Measurements from ENCODE around the gene IL1R1. TPM values are rescaled to one million over a fixed set of nuclear protein-coding genes. Genes with fewer than 3 reads are reported as not detected.

Gene IL1R1
- 21.6 TPM for polyA plus RNA-seq
- long read RNA-seq, donor 1, full-length matches to known transcripts: 4 of 4 reads
- long read RNA-seq, donor 1, partial matches to known transcripts: 0 of 4 reads
- long read RNA-seq, donor 1, other reads (novel, unspliced or antisense): 0 of 4 reads
- long read RNA-seq, donor 2, full-length matches to known transcripts: 4 of 4 reads
- long read RNA-seq, donor 2, partial matches to known transcripts: 0 of 4 reads
- long read RNA-seq, donor 2, other reads (novel, unspliced or antisense): 0 of 4 reads
- long read RNA-seq, donor 3: 0 reads
- long read RNA-seq, donor 4: 0 reads
- long read RNA-seq, donor 5, full-length matches to known transcripts: 1 of 1 reads
- long read RNA-seq, donor 5, partial matches to known transcripts: 0 of 1 reads
- long read RNA-seq, donor 5, other reads (novel, unspliced or antisense): 0 of 1 reads
- long read RNA-seq, donor 6, full-length matches to known transcripts: 3 of 3 reads
- long read RNA-seq, donor 6, partial matches to known transcripts: 0 of 3 reads
- long read RNA-seq, donor 6, other reads (novel, unspliced or antisense): 0 of 3 reads
- long read RNA-seq, donor 7, full-length matches to known transcripts: 1 of 1 reads
- long read RNA-seq, donor 7, partial matches to known transcripts: 0 of 1 reads
- long read RNA-seq, donor 7, other reads (novel, unspliced or antisense): 0 of 1 reads
- long read RNA-seq, donor 8, full-length matches to known transcripts: 5 of 5 reads
- long read RNA-seq, donor 8, partial matches to known transcripts: 0 of 5 reads
- long read RNA-seq, donor 8, other reads (novel, unspliced or antisense): 0 of 5 reads
- long read RNA-seq, donor 9, full-length matches to known transcripts: 2 of 2 reads
- long read RNA-seq, donor 9, partial matches to known transcripts: 0 of 2 reads
- long read RNA-seq, donor 9, other reads (novel, unspliced or antisense): 0 of 2 reads
- long read RNA-seq, donor 10: 0 reads
- long read RNA-seq, donor 11, full-length matches to known transcripts: 1 of 1 reads
- long read RNA-seq, donor 11, partial matches to known transcripts: 0 of 1 reads
- long read RNA-seq, donor 11, other reads (novel, unspliced or antisense): 0 of 1 reads

- WGBS (ENCODE audit: insufficient coverage, low lambda C conversion rate): no CpG with 5 or more reads among the region's 65 CpGs
- Histone ChIP-seq H3K27ac (ENCODE audit: low read length) (peak within 1 kb of the TSS; percentile 65), H3K4me1 (ENCODE audit: control insufficient read depth, insufficient read depth, low read length) (peaks cover 11% of the 10 kb centered on the region), H3K4me3 (ENCODE audit: low read length) (peak within 1 kb of the TSS; percentile 55), H3K36me3 (ENCODE audit: control insufficient read depth, insufficient read depth, low read length) (no peaks in the 10 kb centered on the region), H3K27me3 (ENCODE audit: control insufficient read depth, insufficient read depth, low read length) (peaks cover 26% of the 10 kb centered on the region), H3K9me3 (ENCODE audit: control insufficient read depth, low read depth, low read length) (no peaks in the 10 kb centered on the region)
- DNase-seq: peak; percentile 65 to 73
Measured at GRCh38 chr2:102141970-102142828, at the start of gene IL1R1. TSS of gene IL1R1 (plus strand) at chr2:102142746. CDS start at chr2:102157725, 14,979 bp downstream.

- no CpG with 5 or more reads among the region's 13 CpGs for WGBS (ENCODE audit: insufficient coverage, low lambda C conversion rate)
- no peak for DNase-seq
- H3K4me1 ChIP-seq (ENCODE audit: control insufficient read depth, insufficient read depth, low read length): no peaks in the 10 kb centered on the region
- no peak overlapping the region for H3K4me3 ChIP-seq (ENCODE audit: low read length)
- peaks cover 2% of the 10 kb centered on the region for H3K9me3 ChIP-seq (ENCODE audit: control insufficient read depth, low read depth, low read length)
- no peak overlapping the region for H3K27ac ChIP-seq (ENCODE audit: low read length)
- H3K27me3 ChIP-seq (ENCODE audit: control insufficient read depth, insufficient read depth, low read length): no peaks in the 10 kb centered on the region
- H3K36me3 ChIP-seq (ENCODE audit: control insufficient read depth, insufficient read depth, low read length): no peaks in the 10 kb centered on the region
Measured at GRCh38 chr2:102093662-102094061, 48.9 kb upstream of the IL1R1 start.

- peaks cover 2% of the 10 kb centered on the region for H3K9me3 ChIP-seq (ENCODE audit: control insufficient read depth, low read depth, low read length)
- H3K27ac ChIP-seq (ENCODE audit: low read length): no peak overlapping the region
- H3K36me3 ChIP-seq (ENCODE audit: control insufficient read depth, insufficient read depth, low read length): no peaks in the 10 kb centered on the region
- DNase-seq: peak; percentile 70 to 80
- WGBS (ENCODE audit: insufficient coverage, low lambda C conversion rate): no CpG with 5 or more reads among the region's 4 CpGs
- no peak overlapping the region for H3K4me3 ChIP-seq (ENCODE audit: low read length)
- no peaks in the 10 kb centered on the region for H3K4me1 ChIP-seq (ENCODE audit: control insufficient read depth, insufficient read depth, low read length)
- no peaks in the 10 kb centered on the region for H3K27me3 ChIP-seq (ENCODE audit: control insufficient read depth, insufficient read depth, low read length)
Measured at GRCh38 chr2:102094917-102095316, 47.6 kb upstream of the IL1R1 start.

GRCh38 chr2:102096103-102096502, 46.4 kb upstream of the IL1R1 start:
- no peaks in the 10 kb centered on the region for H3K36me3 ChIP-seq (ENCODE audit: control insufficient read depth, insufficient read depth, low read length)
- peaks cover 2% of the 10 kb centered on the region for H3K9me3 ChIP-seq (ENCODE audit: control insufficient read depth, low read depth, low read length)
- WGBS (ENCODE audit: insufficient coverage, low lambda C conversion rate): 87% methylated on average over 3 of the region's 5 CpGs
- H3K4me1 ChIP-seq (ENCODE audit: control insufficient read depth, insufficient read depth, low read length): no peaks in the 10 kb centered on the region
- H3K4me3 ChIP-seq (ENCODE audit: low read length): no peak overlapping the region
- H3K27me3 ChIP-seq (ENCODE audit: control insufficient read depth, insufficient read depth, low read length): no peaks in the 10 kb centered on the region
- no peak for DNase-seq
- H3K27ac ChIP-seq (ENCODE audit: low read length): no peak overlapping the region

- Histone ChIP-seq H3K4me3 (ENCODE audit: low read length) (no peak overlapping the region), H3K27ac (ENCODE audit: low read length) (no peak overlapping the region), H3K36me3 (ENCODE audit: control insufficient read depth, insufficient read depth, low read length) (no peaks in the 10 kb centered on the region), H3K9me3 (ENCODE audit: control insufficient read depth, low read depth, low read length) (peaks cover under 1% of the 10 kb centered on the region), H3K27me3 (ENCODE audit: control insufficient read depth, insufficient read depth, low read length) (no peaks in the 10 kb centered on the region), H3K4me1 (ENCODE audit: control insufficient read depth, insufficient read depth, low read length) (no peaks in the 10 kb centered on the region)
- WGBS (ENCODE audit: insufficient coverage, low lambda C conversion rate): 94% methylated on average over 3 of the region's 4 CpGs
- DNase-seq: no peak
Measured at GRCh38 chr2:102098756-102099155, 43.8 kb upstream of the IL1R1 start.

GRCh38 chr2:102099536-102100298, 42.8 kb upstream of the IL1R1 start:
- H3K4me3 ChIP-seq (ENCODE audit: low read length): no peak overlapping the region
- no peak overlapping the region for H3K27ac ChIP-seq (ENCODE audit: low read length)
- H3K9me3 ChIP-seq (ENCODE audit: control insufficient read depth, low read depth, low read length): no peaks in the 10 kb centered on the region
- H3K27me3 ChIP-seq (ENCODE audit: control insufficient read depth, insufficient read depth, low read length): no peaks in the 10 kb centered on the region
- no peaks in the 10 kb centered on the region for H3K4me1 ChIP-seq (ENCODE audit: control insufficient read depth, insufficient read depth, low read length)
- 100% methylated on average over 2 of the region's 7 CpGs for WGBS (ENCODE audit: insufficient coverage, low lambda C conversion rate)
- no peaks in the 10 kb centered on the region for H3K36me3 ChIP-seq (ENCODE audit: control insufficient read depth, insufficient read depth, low read length)
- DNase-seq: no peak

GRCh38 chr2:102100371-102101096, 42.0 kb upstream of the IL1R1 start:
- no peaks in the 10 kb centered on the region for H3K4me1 ChIP-seq (ENCODE audit: control insufficient read depth, insufficient read depth, low read length)
- no peaks in the 10 kb centered on the region for H3K27me3 ChIP-seq (ENCODE audit: control insufficient read depth, insufficient read depth, low read length)
- no peak overlapping the region for H3K27ac ChIP-seq (ENCODE audit: low read length)
- H3K9me3 ChIP-seq (ENCODE audit: control insufficient read depth, low read depth, low read length): no peaks in the 10 kb centered on the region
- no CpG with 5 or more reads among the region's 5 CpGs for WGBS (ENCODE audit: insufficient coverage, low lambda C conversion rate)
- no peaks in the 10 kb centered on the region for H3K36me3 ChIP-seq (ENCODE audit: control insufficient read depth, insufficient read depth, low read length)
- no peak for DNase-seq
- H3K4me3 ChIP-seq (ENCODE audit: low read length): no peak overlapping the region

- no peak for DNase-seq
- Histone ChIP-seq H3K4me3 (ENCODE audit: low read length) (no peak overlapping the region), H3K4me1 (ENCODE audit: control insufficient read depth, insufficient read depth, low read length) (no peaks in the 10 kb centered on the region), H3K27ac (ENCODE audit: low read length) (no peak overlapping the region), H3K9me3 (ENCODE audit: control insufficient read depth, low read depth, low read length) (no peaks in the 10 kb centered on the region), H3K27me3 (ENCODE audit: control insufficient read depth, insufficient read depth, low read length) (no peaks in the 10 kb centered on the region), H3K36me3 (ENCODE audit: control insufficient read depth, insufficient read depth, low read length) (no peaks in the 10 kb centered on the region)
- no CpG with 5 or more reads among the region's 5 CpGs for WGBS (ENCODE audit: insufficient coverage, low lambda C conversion rate)
Measured at GRCh38 chr2:102101097-102101848, 41.3 kb upstream of the IL1R1 start.
